GM10266 (cell line): Measurements from ENCODE around the gene ZNF853.
"Not testable (repeated sequence)": the region's sequence is repeated elsewhere in the genome, so short reads cannot be mapped to it uniquely, and the experiment has no call there.

Experiments used
- DNase-seq: peaks from one replicate; pipeline ENCODE4 v3.0.0; 2012; ENCODE audit errors: extremely low spot score
- TF ChIP-seq, protein P1 (sequence below): IDR thresholded peaks from 2 replicates; pipeline ENCODE4 v1.5.1; 2012; ENCODE audit warnings: mild to moderate bottlenecking, low read depth; ENCODE audit not compliant: control insufficient read depth, insufficient read depth; ENCODE audit errors: missing control alignments

Gene ZNF853

DNA sequence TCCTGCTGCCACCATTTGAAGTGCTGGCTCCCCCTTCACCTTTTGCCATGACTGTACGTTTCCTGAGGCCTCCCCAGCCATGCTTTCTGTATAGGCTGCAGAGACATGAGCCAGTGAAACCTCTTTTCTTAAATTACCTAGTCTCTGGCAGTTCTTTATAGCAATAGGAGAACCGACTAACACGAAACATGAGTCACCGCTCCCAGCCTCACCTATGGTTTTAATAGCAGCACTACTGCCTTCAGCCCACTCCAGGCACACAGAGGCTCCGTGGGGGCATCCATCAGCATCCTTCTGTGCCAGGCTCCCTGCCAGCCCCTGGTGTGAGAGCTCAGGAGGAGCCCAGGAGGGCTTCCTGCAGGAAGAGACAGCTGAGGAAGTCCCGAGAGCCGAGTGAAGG, 16.2 kb downstream of the ZNF853 start:
- no peak for DNase-seq
- TF ChIP-seq, protein P1, sequence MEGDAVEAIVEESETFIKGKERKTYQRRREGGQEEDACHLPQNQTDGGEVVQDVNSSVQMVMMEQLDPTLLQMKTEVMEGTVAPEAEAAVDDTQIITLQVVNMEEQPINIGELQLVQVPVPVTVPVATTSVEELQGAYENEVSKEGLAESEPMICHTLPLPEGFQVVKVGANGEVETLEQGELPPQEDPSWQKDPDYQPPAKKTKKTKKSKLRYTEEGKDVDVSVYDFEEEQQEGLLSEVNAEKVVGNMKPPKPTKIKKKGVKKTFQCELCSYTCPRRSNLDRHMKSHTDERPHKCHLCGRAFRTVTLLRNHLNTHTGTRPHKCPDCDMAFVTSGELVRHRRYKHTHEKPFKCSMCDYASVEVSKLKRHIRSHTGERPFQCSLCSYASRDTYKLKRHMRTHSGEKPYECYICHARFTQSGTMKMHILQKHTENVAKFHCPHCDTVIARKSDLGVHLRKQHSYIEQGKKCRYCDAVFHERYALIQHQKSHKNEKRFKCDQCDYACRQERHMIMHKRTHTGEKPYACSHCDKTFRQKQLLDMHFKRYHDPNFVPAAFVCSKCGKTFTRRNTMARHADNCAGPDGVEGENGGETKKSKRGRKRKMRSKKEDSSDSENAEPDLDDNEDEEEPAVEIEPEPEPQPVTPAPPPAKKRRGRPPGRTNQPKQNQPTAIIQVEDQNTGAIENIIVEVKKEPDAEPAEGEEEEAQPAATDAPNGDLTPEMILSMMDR = no peak

DNA sequence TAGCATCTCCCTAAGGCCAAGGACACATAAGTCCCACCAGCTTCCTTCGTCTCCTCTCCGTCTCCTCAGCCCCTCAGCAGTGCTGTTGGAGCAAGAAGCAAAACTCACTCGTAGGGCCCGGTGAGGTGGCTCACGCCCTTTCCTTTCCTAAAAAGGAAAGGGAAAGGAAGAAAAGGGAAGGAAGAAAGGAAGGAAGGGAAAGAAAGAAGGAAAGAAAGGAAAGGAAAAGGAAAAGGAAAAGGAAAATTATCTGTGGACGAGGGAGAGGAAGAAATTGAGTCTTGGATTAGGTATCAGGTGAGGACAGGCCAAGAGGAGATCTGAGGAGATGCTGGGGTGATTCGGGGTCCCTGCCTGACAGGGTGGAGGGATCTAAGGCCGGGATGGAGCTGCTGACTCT, 18.6 kb downstream of the ZNF853 start:
- TF ChIP-seq, protein P1 = no peak
- DNase-seq = no peak

DNA sequence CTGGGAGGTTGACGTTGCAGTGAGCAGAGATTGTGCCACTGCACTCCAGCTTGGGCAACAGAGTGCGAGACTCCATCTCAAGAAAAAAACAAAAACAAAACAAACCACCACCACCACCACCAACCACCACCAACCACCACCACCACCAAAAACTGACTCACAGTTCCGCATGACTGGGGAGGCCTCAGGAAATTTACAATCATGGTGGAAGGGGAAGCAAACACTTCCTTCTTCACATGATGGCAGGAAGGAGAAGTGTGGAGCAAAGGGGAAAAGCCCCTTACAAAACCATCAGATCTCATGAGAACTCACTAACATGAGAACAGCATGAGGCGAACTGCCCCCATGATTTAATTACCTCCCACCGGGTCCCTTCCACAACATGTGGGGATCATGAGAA, 19.6 kb downstream of the ZNF853 start:
- not testable (repeated sequence) for DNase-seq

DNA sequence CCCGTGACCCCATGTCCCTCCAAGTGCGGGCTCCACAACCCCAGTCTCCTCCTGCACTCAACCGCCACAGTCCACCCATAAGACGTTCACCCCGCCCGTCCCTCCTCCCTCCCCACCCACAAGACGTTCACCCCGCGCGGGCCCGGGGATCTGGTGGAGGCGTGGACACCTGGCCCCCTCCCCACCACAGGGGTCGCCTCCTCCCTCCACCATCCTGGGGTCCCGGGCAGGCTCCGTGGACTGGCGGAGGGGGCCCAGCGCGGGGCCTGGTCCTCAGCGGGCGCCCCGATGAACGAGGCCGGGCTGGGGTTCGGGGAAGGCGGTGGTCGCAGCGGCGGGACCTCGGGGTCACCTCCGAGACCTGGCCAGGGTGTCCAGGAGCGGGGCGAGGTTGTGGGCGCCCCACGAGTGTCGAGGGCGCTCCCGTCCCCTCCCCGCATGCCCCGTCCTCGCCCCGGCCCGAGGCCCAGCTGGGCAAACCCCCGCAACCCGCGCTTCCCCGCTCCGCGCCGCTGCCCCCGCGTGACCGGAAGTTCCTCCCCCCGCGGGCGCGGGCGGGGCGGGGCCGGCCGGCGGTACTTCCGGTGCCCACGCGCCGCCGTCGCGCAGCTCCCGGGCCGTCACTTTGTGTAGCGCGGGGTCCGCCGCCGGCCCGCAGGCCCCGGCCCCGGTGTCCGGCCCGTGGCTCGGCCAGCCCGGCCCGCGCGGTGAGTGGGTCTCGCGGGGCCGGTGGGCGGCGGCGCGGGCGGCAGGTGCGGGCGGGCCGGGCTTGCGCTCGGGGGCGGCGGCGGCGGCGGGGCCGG, 21.5 kb downstream of the ZNF853 start, which contains the start of gene ZNF316:
ZNF316 (plus strand) TSS at position 578 of the 803 bp plus-strand sequence. CDS start 5,092 bp downstream, outside the sequence.
- peak; percentile 97 for DNase-seq
- TF ChIP-seq, protein P1 = no peak

DNA sequence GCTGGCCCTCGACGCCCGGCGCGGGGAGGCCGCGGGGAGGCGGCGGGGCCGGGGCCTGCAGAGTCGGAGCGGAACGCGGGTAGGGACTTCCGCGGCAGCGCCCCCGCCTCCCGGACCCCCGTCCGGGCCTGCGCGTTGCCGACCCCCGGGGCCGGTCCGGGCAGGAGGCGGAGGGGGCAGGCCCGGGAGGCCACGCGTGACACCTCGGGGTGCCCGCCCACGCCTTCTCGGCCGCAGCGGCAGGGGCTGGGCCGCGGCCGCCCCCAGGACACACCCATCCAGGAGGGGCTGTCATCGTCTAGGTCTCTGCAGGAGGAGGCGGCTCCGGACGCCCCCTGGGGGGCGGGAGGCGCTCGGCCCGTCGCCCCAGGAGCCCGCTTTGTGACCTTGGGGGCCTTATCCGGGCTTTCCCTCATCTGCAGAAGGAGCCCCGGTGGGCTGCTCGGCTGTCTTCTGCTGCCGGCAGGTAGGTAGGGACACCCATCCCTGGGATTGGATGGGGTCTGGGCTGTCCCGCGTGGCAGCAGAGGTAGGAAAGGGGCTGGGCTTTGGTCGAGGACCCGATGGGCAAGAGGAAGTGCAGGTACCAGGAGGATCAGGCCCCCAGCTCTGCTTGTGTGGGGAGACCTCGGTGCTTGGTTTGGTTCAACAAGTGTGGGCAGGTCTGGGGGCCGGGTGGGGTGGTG, 22.3 kb downstream of the ZNF853 start:
- peak; percentile 97 for DNase-seq
- TF ChIP-seq, protein P1 = peak; percentile 50

DNA sequence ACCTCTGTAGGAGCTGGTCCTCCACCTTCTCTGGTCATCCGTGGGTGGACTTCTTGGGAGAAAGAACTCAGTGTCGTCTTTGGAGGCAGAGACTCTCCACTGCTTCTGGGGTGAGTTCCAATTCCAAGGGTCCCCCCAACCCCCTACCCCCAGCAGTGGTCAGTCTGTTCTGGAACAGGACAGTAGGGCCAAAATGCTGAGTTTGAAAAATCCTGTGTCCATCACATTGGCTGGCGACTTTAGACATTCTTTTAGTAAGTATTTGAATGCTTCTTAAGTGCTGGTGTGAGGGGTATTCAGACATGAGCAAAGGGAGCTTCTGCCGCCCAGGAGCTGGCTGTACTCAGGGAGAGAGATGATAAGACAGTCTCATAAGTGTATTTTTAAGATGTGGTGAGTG, 23.6 kb downstream of the ZNF853 start:
- DNase-seq = no peak
- TF ChIP-seq, protein P1 = no peak

DNA sequence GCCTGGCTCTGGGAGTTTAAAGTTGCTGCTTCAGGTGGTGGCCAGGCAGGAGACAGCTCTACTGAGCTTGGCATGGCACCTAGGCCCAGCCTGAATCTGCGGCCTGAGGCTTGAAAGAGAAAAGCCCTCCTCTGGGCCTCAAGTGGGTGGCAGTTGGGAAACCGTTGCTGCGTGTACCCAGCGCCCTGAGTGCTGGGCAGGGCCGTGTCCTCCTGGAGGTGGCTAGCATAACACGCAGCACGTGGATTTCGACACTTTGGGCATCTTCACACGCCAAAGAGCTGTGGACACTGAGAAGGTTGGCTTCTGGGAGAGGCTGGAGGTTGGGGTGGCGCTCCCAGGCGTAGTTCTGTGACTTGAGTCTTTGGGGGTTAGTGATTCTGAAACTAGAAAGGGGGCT, 24.2 kb downstream of the ZNF853 start:
- TF ChIP-seq, protein P1 = no peak

More for the DNA sequence above, 24.2 kb downstream of the ZNF853 start:
- no peak for DNase-seq
